Vagina (tissue), 2 donors: ENCODE results near the gene PEBP1.

Experiments
- CTCF ChIP-seq, 3 experiments: fragments of 450-650 bp in 2 of 3; fragments of 200-600 bp in 1 of 3; sonication (generic) in 1 of 3; IDR thresholded peaks; one replicate each; pipeline ENCODE4 v1.5.1; 2017 to 2019; ENCODE audit warnings: antibody characterized with exemption in 3 of 3, mild to moderate bottlenecking in 2 of 3, moderate library complexity in 2 of 3
- POLR2A ChIP-seq, 2 donors: fragments of 450-650 bp; IDR thresholded peaks; one replicate each; pipeline ENCODE4 v1.6.1; 2017; ENCODE audit warnings: antibody characterized with exemption in 2 of 2, mild to moderate bottlenecking in 2 of 2, moderate library complexity in 2 of 2
- POLR2AphosphoS5 ChIP-seq, 2 donors: sonication (generic); formaldehyde crosslinking; IDR thresholded peaks; one replicate each; pipeline ENCODE4 v1.9.0; 2017; ENCODE audit warnings: antibody characterized with exemption in 2 of 2, mild to moderate bottlenecking in 2 of 2, low read depth in 1 of 2; ENCODE audit not compliant: insufficient read depth in 1 of 2

GRCh38 chr12:118187751-118188435, 52.0 kb downstream of the PEBP1 start:
- no peak for TF ChIP-seq CTCF (IDR thresholded peaks at IDR 0.05)
- no peak for TF ChIP-seq POLR2A (IDR thresholded peaks at IDR 0.05)
- TF ChIP-seq POLR2AphosphoS5 (IDR thresholded peaks at IDR 0.05; ENCODE audit: insufficient read depth in 1 of 2, low read depth in 1 of 2), result no peak
